Measurements from ENCODE around the gene PTPRN2. TPM values are rescaled to one million over a fixed set of nuclear protein-coding genes. Genes with fewer than 3 reads are reported as not detected.

Gene PTPRN2
- total and polyA plus RNA-seq, 2 donors (not counting 3 experiments of a cell fraction or from before 2014, with no cell fraction given): 0.62 to 0.88 TPM

DNA sequence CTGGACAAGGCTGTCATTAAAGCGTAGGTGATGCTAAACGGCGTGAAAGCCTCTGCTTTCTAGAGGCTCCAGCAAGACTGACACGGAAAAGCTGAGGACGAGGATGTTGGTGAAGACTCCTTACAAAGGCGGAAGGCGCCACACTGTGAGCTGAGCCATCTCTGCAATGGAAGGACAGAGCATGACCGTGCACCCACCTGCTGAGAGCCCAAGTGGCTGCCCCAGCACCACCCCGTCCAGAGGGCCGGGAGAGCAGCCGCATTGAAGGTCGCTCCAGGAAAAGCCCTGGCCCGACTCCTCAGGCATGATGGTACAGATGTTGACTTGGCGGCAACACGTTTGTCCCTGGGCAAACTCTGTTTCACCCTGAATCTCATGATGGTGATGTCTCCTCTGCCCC is 758.1 kb downstream of the PTPRN2 start:
- peaks cover 9% of the 10 kb centered on the region for H3K9me3 ChIP-seq (replicated peaks; ENCODE audit: control insufficient read depth, insufficient read depth, low read length)
- no peaks in the 10 kb centered on the region for H4K20me1 ChIP-seq (replicated peaks; ENCODE audit: control insufficient read depth, extremely low read depth, insufficient read depth, low read length)
- no peak overlapping the region for H2AFZ ChIP-seq (ENCODE audit: low read depth, low read length)
- no peaks in the 10 kb centered on the region for H3K79me2 ChIP-seq (ENCODE audit: control insufficient read depth, insufficient read depth, low read length)
- BruUV-seq (replicated peaks): no TSS peak
- FAIRE-seq (no peak), DNase-seq (ENCODE audit: low read depth, low spot score) (no peak)
- H3K27ac ChIP-seq (ENCODE audit: insufficient read depth, low read depth, low read length): no peak overlapping the region
- H3K4me3 ChIP-seq (replicated peaks in 1 of 3; ENCODE audit: insufficient read depth in 1 of 3, low read depth in 1 of 3, low read length in 3 of 3): no peak overlapping the region
- H3K4me1 ChIP-seq (ENCODE audit: control insufficient read depth, extremely low read depth, insufficient read depth, low read length): no peaks in the 10 kb centered on the region
- dilution Hi-C loops (cut with MboI; ENCODE audit: extremely low pct_ligation_motif_present, low sequenced_read_pairs) (no loop called here), intact Hi-C loops (cut with micrococcal nuclease) (no loop called here)
- H3K9me1 ChIP-seq (replicated peaks; ENCODE audit: control insufficient read depth, extremely low read depth, insufficient read depth, low read length): no peaks in the 10 kb centered on the region
- H3K9ac ChIP-seq (replicated peaks; ENCODE audit: extremely low read depth, insufficient read depth, low read length): no peak overlapping the region
- H3K4me2 ChIP-seq (ENCODE audit: insufficient read depth, low read length): no peak overlapping the region
- POLR2A ChIA-PET: no interaction called here
- CTCF ChIA-PET: no interaction called here
- no peaks in the 10 kb centered on the region for H3K27me3 ChIP-seq (ENCODE audit: control insufficient read depth in 2 of 2, insufficient read depth in 2 of 2, low read length in 2 of 2)
- no peaks in the 10 kb centered on the region for H3K36me3 ChIP-seq (ENCODE audit: control insufficient read depth in 2 of 2, extremely low read depth in 1 of 2, insufficient read depth in 2 of 2, low read length in 2 of 2)
- TF ChIP-seq, protein P1, sequence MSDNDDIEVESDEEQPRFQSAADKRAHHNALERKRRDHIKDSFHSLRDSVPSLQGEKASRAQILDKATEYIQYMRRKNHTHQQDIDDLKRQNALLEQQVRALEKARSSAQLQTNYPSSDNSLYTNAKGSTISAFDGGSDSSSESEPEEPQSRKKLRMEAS (IDR thresholded peaks at IDR 0.05; ENCODE audit: insufficient read depth, insufficient read length): no peak
- TF ChIP-seq POLR2AphosphoS5 (IDR thresholded peaks at IDR 0.05; ENCODE audit: insufficient read depth, low read depth, low read length): no peak
- TF ChIP-seq, protein P2, sequence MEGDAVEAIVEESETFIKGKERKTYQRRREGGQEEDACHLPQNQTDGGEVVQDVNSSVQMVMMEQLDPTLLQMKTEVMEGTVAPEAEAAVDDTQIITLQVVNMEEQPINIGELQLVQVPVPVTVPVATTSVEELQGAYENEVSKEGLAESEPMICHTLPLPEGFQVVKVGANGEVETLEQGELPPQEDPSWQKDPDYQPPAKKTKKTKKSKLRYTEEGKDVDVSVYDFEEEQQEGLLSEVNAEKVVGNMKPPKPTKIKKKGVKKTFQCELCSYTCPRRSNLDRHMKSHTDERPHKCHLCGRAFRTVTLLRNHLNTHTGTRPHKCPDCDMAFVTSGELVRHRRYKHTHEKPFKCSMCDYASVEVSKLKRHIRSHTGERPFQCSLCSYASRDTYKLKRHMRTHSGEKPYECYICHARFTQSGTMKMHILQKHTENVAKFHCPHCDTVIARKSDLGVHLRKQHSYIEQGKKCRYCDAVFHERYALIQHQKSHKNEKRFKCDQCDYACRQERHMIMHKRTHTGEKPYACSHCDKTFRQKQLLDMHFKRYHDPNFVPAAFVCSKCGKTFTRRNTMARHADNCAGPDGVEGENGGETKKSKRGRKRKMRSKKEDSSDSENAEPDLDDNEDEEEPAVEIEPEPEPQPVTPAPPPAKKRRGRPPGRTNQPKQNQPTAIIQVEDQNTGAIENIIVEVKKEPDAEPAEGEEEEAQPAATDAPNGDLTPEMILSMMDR (IDR thresholded peaks at IDR 0.05; ENCODE audit: extremely low read depth in 1 of 2, insufficient read depth in 1 of 2, low read depth in 1 of 2, low read length in 2 of 2): no peak
- no peak for TF ChIP-seq JUN (IDR thresholded peaks at IDR 0.05; ENCODE audit: borderline replicate concordance, insufficient read depth, insufficient read length, low read depth)
- no peak for TF ChIP-seq EZH2 (IDR thresholded peaks at IDR 0.05; ENCODE audit: borderline replicate concordance, low read depth, low read length, severe bottlenecking)

DNA sequence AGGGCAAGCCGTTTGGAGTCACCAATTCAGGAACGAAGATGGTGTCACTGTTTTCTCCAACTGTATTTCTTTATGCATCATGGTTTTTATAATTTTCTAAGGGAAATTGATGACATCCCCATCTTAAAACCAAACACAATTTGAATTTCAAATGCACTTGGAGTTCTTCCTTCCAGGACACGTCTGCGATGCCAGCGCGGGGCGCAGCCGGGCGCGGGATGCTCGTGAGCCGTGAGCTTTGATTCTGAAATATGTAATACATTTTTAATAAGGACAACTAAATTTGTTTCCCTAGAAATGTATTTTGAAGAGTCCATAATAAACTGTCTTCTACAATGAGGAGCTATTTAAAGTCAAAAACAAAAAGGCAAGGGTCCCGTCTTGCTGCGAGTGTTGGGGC is 758.7 kb downstream of the PTPRN2 start:
- no peak overlapping the region for H3K27ac ChIP-seq (ENCODE audit: insufficient read depth, low read depth, low read length)
- dilution Hi-C loops (cut with MboI; ENCODE audit: extremely low pct_ligation_motif_present, low sequenced_read_pairs): no loop called here
- no peak for FAIRE-seq
- no peak for DNase-seq (ENCODE audit: low read depth, low spot score)
- no peak overlapping the region for H2AFZ ChIP-seq (ENCODE audit: low read depth, low read length)
- intact Hi-C loops (cut with micrococcal nuclease): no loop called here
- no peaks in the 10 kb centered on the region for H3K27me3 ChIP-seq (ENCODE audit: control insufficient read depth in 2 of 2, insufficient read depth in 2 of 2, low read length in 2 of 2)
- H3K36me3 ChIP-seq (ENCODE audit: control insufficient read depth in 2 of 2, extremely low read depth in 1 of 2, insufficient read depth in 2 of 2, low read length in 2 of 2): no peaks in the 10 kb centered on the region
- no peak overlapping the region for H3K9ac ChIP-seq (replicated peaks; ENCODE audit: extremely low read depth, insufficient read depth, low read length)
- TF ChIP-seq MYC (IDR thresholded peaks at IDR 0.05; ENCODE audit: low read depth, low read length): no peak
- no peak for TF ChIP-seq POLR2A (IDR thresholded peaks at IDR 0.05; ENCODE audit: low read depth, low read length)
- TF ChIP-seq POLR2AphosphoS5 (IDR thresholded peaks at IDR 0.05; ENCODE audit: insufficient read depth, low read depth, low read length): no peak
- TF ChIP-seq JUN (IDR thresholded peaks at IDR 0.05; ENCODE audit: borderline replicate concordance, insufficient read depth, insufficient read length, low read depth): no peak
- no peak for TF ChIP-seq GATA2 (IDR thresholded peaks at IDR 0.05; ENCODE audit: insufficient read depth, insufficient read length, low read depth, low read length)
- TF ChIP-seq FOS (IDR thresholded peaks at IDR 0.05; ENCODE audit: borderline replicate concordance, insufficient read depth, low read length): no peak
- no peak for TF ChIP-seq EZH2 (IDR thresholded peaks at IDR 0.05; ENCODE audit: borderline replicate concordance, low read depth, low read length, severe bottlenecking)
- TF ChIP-seq, protein P1 (IDR thresholded peaks at IDR 0.05; ENCODE audit: insufficient read depth, insufficient read length): no peak
- no TSS peak for BruUV-seq (replicated peaks)
- H3K4me3 ChIP-seq (replicated peaks in 1 of 3; ENCODE audit: insufficient read depth in 1 of 3, low read depth in 1 of 3, low read length in 3 of 3): no peak overlapping the region
- H3K9me1 ChIP-seq (replicated peaks; ENCODE audit: control insufficient read depth, extremely low read depth, insufficient read depth, low read length): no peaks in the 10 kb centered on the region
- H3K9me3 ChIP-seq (replicated peaks; ENCODE audit: control insufficient read depth, insufficient read depth, low read length): peaks cover 9% of the 10 kb centered on the region
- ChIA-PET CTCF (no interaction called here), POLR2A (no interaction called here)
- no peaks in the 10 kb centered on the region for H3K79me2 ChIP-seq (ENCODE audit: control insufficient read depth, insufficient read depth, low read length)
- H3K4me1 ChIP-seq (ENCODE audit: control insufficient read depth, extremely low read depth, insufficient read depth, low read length): no peaks in the 10 kb centered on the region
- H4K20me1 ChIP-seq (replicated peaks; ENCODE audit: control insufficient read depth, extremely low read depth, insufficient read depth, low read length): no peaks in the 10 kb centered on the region
- no peak overlapping the region for H3K4me2 ChIP-seq (ENCODE audit: insufficient read depth, low read length)

Measured in endothelial cell of umbilical vein (primary cell).